H9 (cell line): ENCODE measurements around the gene SCN5A. TPM values are rescaled to one million over a fixed set of nuclear protein-coding genes. Genes with fewer than 3 reads are reported as not detected.

Source experiments
- DNase-seq: peaks from one replicate; pipeline ENCODE4 v3.0.0-alpha.2; 2017
- H2AFZ ChIP-seq: one replicate; pipeline ENCODE4 v1.6.1; 2013; ENCODE audit warnings: mild to moderate bottlenecking, low read length, control low read depth, moderate library complexity
- H2AK5ac ChIP-seq: 2 replicates; pipeline ENCODE4 v1.6.1; 2013; ENCODE audit warnings: low read length, control low read depth, mixed read lengths; ENCODE audit not compliant: insufficient read length
- H2BK120ac ChIP-seq: one replicate; pipeline ENCODE4 v1.6.1; 2013; ENCODE audit warnings: low read depth, mild to moderate bottlenecking, low read length, control low read depth, inconsistent platforms; ENCODE audit not compliant: poor library complexity, severe bottlenecking
- H2BK12ac ChIP-seq: 2 replicates; pipeline ENCODE4 v1.6.1; 2013; ENCODE audit warnings: low read length, control low read depth, mixed read lengths, low read depth; ENCODE audit not compliant: insufficient read length
- H2BK15ac ChIP-seq: 2 replicates; pipeline ENCODE4 v1.6.1; 2013; ENCODE audit warnings: low read depth, low read length, control low read depth
- H2BK20ac ChIP-seq: one replicate; pipeline ENCODE4 v1.6.1; 2013; ENCODE audit warnings: low read depth, mild to moderate bottlenecking, low read length, control low read depth, inconsistent platforms; ENCODE audit not compliant: poor library complexity, severe bottlenecking
- H2BK5ac ChIP-seq: 2 replicates; pipeline ENCODE4 v1.6.1; 2013; ENCODE audit warnings: low read length, control low read depth, mixed read lengths; ENCODE audit not compliant: insufficient read length
- H3K14ac ChIP-seq: 2 replicates; pipeline ENCODE4 v1.6.1; 2013; ENCODE audit warnings: low read length, control low read depth; ENCODE audit not compliant: insufficient read depth
- H3K18ac ChIP-seq: 2 replicates; pipeline ENCODE4 v1.6.1; 2013; ENCODE audit warnings: low read depth, mild to moderate bottlenecking, mixed read lengths, low read length, control low read depth; ENCODE audit not compliant: insufficient read length
- H3K23ac ChIP-seq: 2 replicates; pipeline ENCODE4 v1.6.1; 2013; ENCODE audit warnings: low read length, control low read depth, mixed read lengths, low read depth; ENCODE audit not compliant: insufficient read length
- H3K23me2 ChIP-seq: 2 replicates; pipeline ENCODE4 v1.6.1; 2013; ENCODE audit warnings: low read depth, mild to moderate bottlenecking, mixed read lengths, low read length, control low read depth; ENCODE audit not compliant: insufficient read length, poor library complexity, severe bottlenecking
- H3K27ac ChIP-seq: 2 replicates; pipeline ENCODE4 v1.5.1; 2013; ENCODE audit warnings: low read length, control low read depth, mixed read lengths, low read depth; ENCODE audit not compliant: insufficient read length
- H3K27me3 ChIP-seq: 2 replicates; pipeline ENCODE4 v1.6.1; 2013; ENCODE audit warnings: low read length, control low read depth, inconsistent platforms; ENCODE audit not compliant: insufficient read depth
- H3K4ac ChIP-seq: 2 replicates; pipeline ENCODE4 v1.6.1; 2013; ENCODE audit warnings: low read depth, mild to moderate bottlenecking, control low read depth, inconsistent platforms, low read length, moderate library complexity
- H3K4me1 ChIP-seq: 2 replicates; pipeline ENCODE4 v1.6.1; 2013; ENCODE audit warnings: low read length, control low read depth, inconsistent platforms; ENCODE audit not compliant: insufficient read depth
- H3K4me2 ChIP-seq: 2 replicates; pipeline ENCODE4 v1.6.1; 2013; ENCODE audit warnings: low read length, control low read depth, mixed read lengths; ENCODE audit not compliant: insufficient read length, insufficient read depth
- H3K56ac ChIP-seq: 2 replicates; pipeline ENCODE4 v1.6.1; 2013; ENCODE audit warnings: low read depth, mild to moderate bottlenecking, mixed read lengths, low read length, control low read depth; ENCODE audit not compliant: insufficient read length
- H3K79me1 ChIP-seq: 2 replicates; pipeline ENCODE4 v1.6.1; 2013; ENCODE audit warnings: low read depth, mild to moderate bottlenecking, moderate library complexity, low read length, control low read depth, inconsistent platforms; ENCODE audit not compliant: insufficient read depth, poor library complexity, severe bottlenecking
- H3K79me2 ChIP-seq: 2 replicates; pipeline ENCODE4 v1.6.1; 2013; ENCODE audit warnings: low read length, control low read depth, inconsistent platforms; ENCODE audit not compliant: insufficient read depth
- H3K9ac ChIP-seq: 2 replicates; pipeline ENCODE4 v1.6.1; 2013; ENCODE audit warnings: low read length, control low read depth, mixed read lengths; ENCODE audit not compliant: insufficient read length; ENCODE audit errors: extremely low read depth
- H3K9me3 ChIP-seq: one replicate; pipeline ENCODE4 v1.6.1; 2013; ENCODE audit warnings: low read depth, low read length, inconsistent platforms; ENCODE audit not compliant: control insufficient read depth
- H3T11ph ChIP-seq: one replicate; pipeline ENCODE4 v1.6.1; 2013; ENCODE audit warnings: mild to moderate bottlenecking, low read length, control low read depth, inconsistent platforms
- H4K20me1 ChIP-seq: one replicate; pipeline ENCODE4 v1.6.1; 2013; ENCODE audit not compliant: control insufficient read depth, insufficient read length, insufficient read depth
- H4K5ac ChIP-seq: 2 replicates; pipeline ENCODE4 v1.6.1; 2013; ENCODE audit warnings: low read depth, mild to moderate bottlenecking, mixed read lengths, low read length, control low read depth; ENCODE audit not compliant: insufficient read length
- H4K8ac ChIP-seq: replicated peaks from 2 replicates; pipeline ENCODE4 v1.6.1; 2013; ENCODE audit warnings: low read length, control low read depth, mixed read lengths, low read depth; ENCODE audit not compliant: insufficient read length
- H4K91ac ChIP-seq: 2 replicates; pipeline ENCODE4 v1.6.1; 2013; ENCODE audit warnings: low read depth, mild to moderate bottlenecking, moderate library complexity, mixed read lengths, low read length, control low read depth; ENCODE audit not compliant: insufficient read length
- H3K27ac Mint-ChIP-seq, 3 experiments: 2 replicates in 2 of 3; 3 replicates in 1 of 3; pipeline ENCODE4 v1.8.0; 2020 to 2021; ENCODE audit warnings: mixed read lengths in 3 of 3, mild to moderate bottlenecking in 1 of 3, moderate library complexity in 1 of 3
- H3K27me3 Mint-ChIP-seq: 2 replicates; pipeline ENCODE4 v1.8.0; 2021; ENCODE audit warnings: low read depth, mild to moderate bottlenecking, moderate library complexity, mixed read lengths
- H3K36me3 Mint-ChIP-seq, 3 experiments: 2 replicates in 2 of 3; 3 replicates in 1 of 3; pipeline ENCODE4 v1.8.0; 2020 to 2021; ENCODE audit warnings: low read depth in 3 of 3, mixed read lengths in 3 of 3; ENCODE audit not compliant: insufficient read depth in 1 of 3
- H3K4me1 Mint-ChIP-seq, 2 experiments: 2 replicates each; pipeline ENCODE4 v1.8.0; 2020; ENCODE audit warnings: mixed read lengths in 2 of 2
- H3K4me3 Mint-ChIP-seq, 2 experiments: 2 replicates in 1 of 2; 3 replicates in 1 of 2; pipeline ENCODE4 v1.8.0; 2020 to 2021; ENCODE audit warnings: mild to moderate bottlenecking in 2 of 2, mixed read lengths in 2 of 2, moderate library complexity in 1 of 2
- H3K9me3 Mint-ChIP-seq, 2 experiments: 2 replicates in 1 of 2; 3 replicates in 1 of 2; pipeline ENCODE4 v1.8.0; 2020; ENCODE audit warnings: mild to moderate bottlenecking in 2 of 2, mixed read lengths in 2 of 2, moderate library complexity in 1 of 2
- CTCF ChIP-seq: fragments of 200-600 bp; sonication (generic); conservative IDR thresholded peaks from 3 replicates; pipeline ENCODE4 v1.8.0; 2021; ENCODE audit warnings: antibody characterized with exemption, mild to moderate bottlenecking
- WGBS: extraction: QIAGEN DNeasy Blood & Tissue Kit; methylation state at CpG from one replicate; pipeline ENCODE4 v1.1.7; 2013; ENCODE audit warnings: missing lambda C conversion rate, low lambda C conversion rate, mixed read lengths; ENCODE audit not compliant: insufficient read length; ENCODE audit errors: extremely low coverage; 5-methylcytosine and 5-hydroxymethylcytosine counted together
- total RNA-seq: library from RNA; stranded (reverse); gene quantifications from 2 replicates; pipeline ENCODE4 v1.2.1, GENCODE V29; 2021

SCN5A gene
- total RNA-seq, 1 experiment from 2014 or later = 6.5 TPM

GRCh38 chr3:38536671-38537070, 112.8 kb downstream of the SCN5A start:
- Mint-ChIP-seq H3K27me3 (no peaks in the 10 kb centered on the region), H3K4me3 (peak overlapping the region in 1 of 2 experiments; percentile 3; a peak in 3 of 5 replicates), H3K36me3 (peaks cover 11 to 26% (median 16%) of the 10 kb centered on the region in 3 experiments), H3K27ac (peak overlapping the region; percentile 16 to 94 (median 63); a peak in 6 of 7 replicates), H3K4me1 (peaks cover 39 to 49% of the 10 kb centered on the region in 2 experiments), H3K9me3 (peaks cover 15 to 22% of the 10 kb centered on the region in 2 experiments)
- no peak for DNase-seq
- no peak overlapping the region for H2BK20ac ChIP-seq
- no peak for TF ChIP-seq CTCF
- H3K23ac ChIP-seq = no peak overlapping the region
- no peak overlapping the region for H4K8ac ChIP-seq
- H3K27ac ChIP-seq = no peak overlapping the region
- no peak overlapping the region for H2BK15ac ChIP-seq
- no peaks in the 10 kb centered on the region for H4K20me1 ChIP-seq
- no peak overlapping the region for H2AK5ac ChIP-seq
- H3K9me3 ChIP-seq = no peaks in the 10 kb centered on the region
- H3K23me2 ChIP-seq = no peaks in the 10 kb centered on the region
- H2BK5ac ChIP-seq = no peak overlapping the region
- H3K4me2 ChIP-seq = no peak overlapping the region
- no peaks in the 10 kb centered on the region for H3K27me3 ChIP-seq
- no peak overlapping the region for H2BK12ac ChIP-seq
- H4K91ac ChIP-seq = no peak overlapping the region
- peaks cover 9% of the 10 kb centered on the region; the same call in 1 of the 2 replicates for H3K4me1 ChIP-seq
- no peak overlapping the region for H3K14ac ChIP-seq
- no peak overlapping the region for H3T11ph ChIP-seq
- no peaks in the 10 kb centered on the region for H3K79me2 ChIP-seq
- no peak overlapping the region for H3K4ac ChIP-seq
- no peak overlapping the region for H2BK120ac ChIP-seq
- no peak overlapping the region for H4K5ac ChIP-seq
- no peaks in the 10 kb centered on the region for H3K79me1 ChIP-seq
- WGBS = no CpG with 5 or more reads among the region's 3 CpGs
- no peak overlapping the region for H3K18ac ChIP-seq
- H3K56ac ChIP-seq = no peak overlapping the region
- no peak overlapping the region for H3K9ac ChIP-seq
- H2AFZ ChIP-seq = no peak overlapping the region
